ENCODE measurements around the gene SPTA1.

DNA sequence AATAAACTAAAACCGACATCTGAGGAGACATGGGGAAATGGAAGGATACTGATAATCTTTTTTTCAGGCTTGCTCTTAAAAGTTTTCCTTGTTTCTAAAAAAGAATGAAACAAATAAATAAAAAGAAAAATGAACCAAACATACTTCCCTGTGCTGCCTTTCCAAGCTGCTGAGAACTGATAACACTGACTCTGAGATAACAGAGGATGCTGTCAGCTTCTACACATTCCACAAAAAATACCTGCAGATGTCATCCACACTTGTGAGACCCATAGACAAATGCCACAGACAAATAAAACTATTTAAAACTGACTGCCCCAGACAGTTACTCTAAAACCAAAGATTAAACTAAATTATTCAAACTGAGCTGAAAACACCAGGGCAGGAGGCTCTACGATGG, 46.0 kb upstream of the SPTA1 start:
- TF ChIP-seq, protein P1, sequence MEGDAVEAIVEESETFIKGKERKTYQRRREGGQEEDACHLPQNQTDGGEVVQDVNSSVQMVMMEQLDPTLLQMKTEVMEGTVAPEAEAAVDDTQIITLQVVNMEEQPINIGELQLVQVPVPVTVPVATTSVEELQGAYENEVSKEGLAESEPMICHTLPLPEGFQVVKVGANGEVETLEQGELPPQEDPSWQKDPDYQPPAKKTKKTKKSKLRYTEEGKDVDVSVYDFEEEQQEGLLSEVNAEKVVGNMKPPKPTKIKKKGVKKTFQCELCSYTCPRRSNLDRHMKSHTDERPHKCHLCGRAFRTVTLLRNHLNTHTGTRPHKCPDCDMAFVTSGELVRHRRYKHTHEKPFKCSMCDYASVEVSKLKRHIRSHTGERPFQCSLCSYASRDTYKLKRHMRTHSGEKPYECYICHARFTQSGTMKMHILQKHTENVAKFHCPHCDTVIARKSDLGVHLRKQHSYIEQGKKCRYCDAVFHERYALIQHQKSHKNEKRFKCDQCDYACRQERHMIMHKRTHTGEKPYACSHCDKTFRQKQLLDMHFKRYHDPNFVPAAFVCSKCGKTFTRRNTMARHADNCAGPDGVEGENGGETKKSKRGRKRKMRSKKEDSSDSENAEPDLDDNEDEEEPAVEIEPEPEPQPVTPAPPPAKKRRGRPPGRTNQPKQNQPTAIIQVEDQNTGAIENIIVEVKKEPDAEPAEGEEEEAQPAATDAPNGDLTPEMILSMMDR (optimal IDR thresholded peaks at IDR 0.05 in 1 of 3, IDR thresholded peaks at IDR 0.05 in 1 of 3, conservative IDR thresholded peaks at IDR 0.05 in 1 of 3; ENCODE audit: extremely low read depth in 1 of 3, insufficient read depth in 2 of 3, low read length in 3 of 3): no peak
- no peak for TF ChIP-seq EZH2 (IDR thresholded peaks at IDR 0.05; ENCODE audit: low read length)
